GM23338 (cell line): ENCODE measurements around the gene IL36A. TPM values are rescaled to one million over a fixed set of nuclear protein-coding genes. Genes with fewer than 3 reads are reported as not detected.

Source experiments
- ATAC-seq: fragments of 200-7000 bp; cut with Tn5 transposase; 3 replicates; pipeline ENCODE4 v1.9.1; 2020
- DNase-seq: peaks from one replicate; pipeline ENCODE4 v3.0.0-alpha.2; 2015; ENCODE audit warnings: low spot score
- H2AFZ ChIP-seq: fragments of 200-600 bp; sonication (generic); 2 replicates; pipeline ENCODE4 v1.8.0; 2016; ENCODE audit warnings: antibody characterized with exemption, mild to moderate bottlenecking, moderate library complexity
- H3F3A ChIP-seq: fragments of 200-600 bp; sonication (generic); replicated peaks from 2 replicates; pipeline ENCODE4 v1.8.0; 2017; ENCODE audit warnings: antibody characterized with exemption, mixed run types, low read depth
- H3K27ac ChIP-seq: fragments of 200-600 bp; sonication (generic); 2 replicates; pipeline ENCODE4 v1.6.1; 2016; ENCODE audit warnings: low read depth
- H3K27me3 ChIP-seq: fragments of 200-600 bp; sonication (generic); 2 replicates; pipeline ENCODE4 v1.8.0; 2016; ENCODE audit warnings: mild to moderate bottlenecking, mixed run types, moderate library complexity; ENCODE audit not compliant: insufficient read depth
- H3K36me3 ChIP-seq: fragments of 200-600 bp; sonication (generic); 2 replicates; pipeline ENCODE4 v1.8.0; 2016; ENCODE audit warnings: mild to moderate bottlenecking; ENCODE audit not compliant: insufficient read depth
- H3K4me1 ChIP-seq: fragments of 200-600 bp; sonication (generic); 2 replicates; pipeline ENCODE4 v1.8.0; 2016; ENCODE audit warnings: mild to moderate bottlenecking, moderate library complexity; ENCODE audit not compliant: insufficient read depth
- H3K4me2 ChIP-seq: fragments of 200-600 bp; sonication (generic); 2 replicates; pipeline ENCODE4 v1.7.1; 2017; ENCODE audit warnings: mixed run types
- H3K4me3 ChIP-seq: fragments of 200-600 bp; sonication (generic); 2 replicates; pipeline ENCODE4 v1.6.1; 2016; ENCODE audit warnings: mixed run types
- H3K79me2 ChIP-seq: fragments of 200-600 bp; sonication (generic); replicated peaks from 2 replicates; pipeline ENCODE4 v1.8.0; 2017; ENCODE audit warnings: mild to moderate bottlenecking; ENCODE audit not compliant: insufficient read depth
- H3K9me2 ChIP-seq: fragments of 200-600 bp; sonication (generic); 2 replicates; pipeline ENCODE4 v1.8.0; 2017; ENCODE audit not compliant: insufficient read depth
- H4K20me1 ChIP-seq: fragments of 200-600 bp; sonication (generic); replicated peaks from 2 replicates; pipeline ENCODE4 v1.8.0; 2017; ENCODE audit warnings: mild to moderate bottlenecking; ENCODE audit not compliant: insufficient read depth
- H3K27ac Mint-ChIP-seq: 2 replicates; pipeline ENCODE4 v1.8.0; 2020; ENCODE audit warnings: inconsistent platforms, mild to moderate bottlenecking, moderate library complexity, mixed read lengths
- H3K27me3 Mint-ChIP-seq: 3 replicates; pipeline ENCODE4 v1.8.0; 2022; ENCODE audit warnings: low read depth, mild to moderate bottlenecking, moderate library complexity, mixed read lengths, inconsistent platforms; ENCODE audit not compliant: insufficient read depth, poor library complexity
- H3K36me3 Mint-ChIP-seq: 3 replicates; pipeline ENCODE4 v1.8.0; 2021; ENCODE audit warnings: low read depth, mild to moderate bottlenecking, inconsistent platforms, moderate library complexity, mixed read lengths
- H3K4me1 Mint-ChIP-seq: 3 replicates; pipeline ENCODE4 v1.8.0; 2020; ENCODE audit warnings: mild to moderate bottlenecking, inconsistent platforms, mixed read lengths
- H3K4me3 Mint-ChIP-seq: 3 replicates; pipeline ENCODE4 v1.8.0; 2021; ENCODE audit warnings: moderate library complexity, mild to moderate bottlenecking, inconsistent platforms, mixed read lengths
- H3K9me3 Mint-ChIP-seq: 3 replicates; pipeline ENCODE4 v1.8.0; 2020; ENCODE audit warnings: moderate library complexity, mild to moderate bottlenecking, inconsistent platforms, mixed read lengths
- CREB1 ChIP-seq: fragments of 250-450 bp; sonication (Bioruptor Pico); IDR thresholded peaks from 2 replicates; pipeline ENCODE4 v1.5.0; 2020; ENCODE audit warnings: low read depth, mild to moderate bottlenecking, moderate library complexity
- EZH2phosphoT487 ChIP-seq: fragments of 200-600 bp; sonication (generic); IDR thresholded peaks from one replicate; pipeline ENCODE4 v1.8.1; 2018; ENCODE audit warnings: antibody characterized with exemption; ENCODE audit not compliant: unreplicated experiment
- JUNB ChIP-seq: IDR thresholded peaks from one replicate; pipeline ENCODE4 v1.6.1; 2016; ENCODE audit warnings: antibody characterized with exemption; ENCODE audit not compliant: unreplicated experiment
- NANOG ChIP-seq: IDR thresholded peaks from 2 replicates; pipeline ENCODE4 v1.6.1; 2016; ENCODE audit warnings: antibody characterized with exemption, borderline replicate concordance
- STAT1 ChIP-seq: IDR thresholded peaks from one replicate; pipeline ENCODE4 v1.6.1; 2016; ENCODE audit warnings: antibody characterized with exemption; ENCODE audit not compliant: unreplicated experiment
- ZNF331 ChIP-seq: fragments of 250-450 bp; sonication (Bioruptor Pico); IDR thresholded peaks from 2 replicates; pipeline ENCODE4 v1.5.0; 2020; ENCODE audit warnings: low read depth, mild to moderate bottlenecking, moderate library complexity
- polyA plus RNA-seq: library from polyadenylated mRNA; unstranded; fragments of >200 nt; fragmentation: Nextera tagmentation; extraction: Ambion mirVana; gene quantifications from 2 replicates; pipeline ENCODE4 v1.2.1, GENCODE V29; 2016
- total RNA-seq: library from RNA; depleted of rRNA; stranded (reverse); fragments of >200 nt; shearing (Covaris generic); gene quantifications from 2 replicates; pipeline ENCODE4 v1.2.3, GENCODE V29; 2014
- TF ChIP-seq, protein P1 (sequence below): IDR thresholded peaks from one replicate; pipeline ENCODE4 v1.6.1; 2018; ENCODE audit warnings: antibody characterized with exemption; ENCODE audit not compliant: unreplicated experiment
- TF ChIP-seq, protein P2 (sequence below), 2 experiments: fragments of 200-600 bp in 1 of 2; sonication (generic) in 1 of 2; conservative IDR thresholded peaks; 2 replicates each; pipeline versions ENCODE4 v1.5.1 to v1.6.1; 2016 to 2017; ENCODE audit warnings: antibody characterized with exemption in 2 of 2, low read depth in 2 of 2, mild to moderate bottlenecking in 2 of 2, moderate library complexity in 1 of 2
- TF ChIP-seq, protein P3 (sequence below): fragments of 250-450 bp; sonication (Bioruptor Pico); IDR thresholded peaks from 2 replicates; pipeline ENCODE4 v1.5.0; 2020; ENCODE audit warnings: mild to moderate bottlenecking, moderate library complexity

Gene IL36A
- total and polyA plus RNA-seq, 2 experiments from 2014 or later: not detected

DNA sequence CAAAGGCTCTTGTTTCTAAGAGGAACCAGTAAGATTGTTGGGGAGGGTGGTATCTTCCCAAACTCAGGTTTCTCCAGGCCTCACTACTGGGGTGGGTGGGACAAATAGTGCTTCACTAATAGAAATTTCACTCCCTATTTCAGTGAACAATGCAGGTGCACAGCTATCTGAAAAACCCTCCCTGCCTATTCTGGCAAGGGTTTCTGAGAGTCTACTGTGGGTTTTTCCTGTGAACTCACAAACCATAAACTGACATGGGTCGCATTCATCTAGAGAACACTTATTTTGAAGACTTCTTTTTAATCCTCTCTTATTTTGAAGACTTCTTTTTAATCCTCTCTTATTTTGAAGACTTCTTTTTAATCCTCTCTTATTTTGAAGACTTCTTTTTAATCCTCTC is 4.4 kb downstream of the IL36A start (continued):
- TF ChIP-seq, protein P1, sequence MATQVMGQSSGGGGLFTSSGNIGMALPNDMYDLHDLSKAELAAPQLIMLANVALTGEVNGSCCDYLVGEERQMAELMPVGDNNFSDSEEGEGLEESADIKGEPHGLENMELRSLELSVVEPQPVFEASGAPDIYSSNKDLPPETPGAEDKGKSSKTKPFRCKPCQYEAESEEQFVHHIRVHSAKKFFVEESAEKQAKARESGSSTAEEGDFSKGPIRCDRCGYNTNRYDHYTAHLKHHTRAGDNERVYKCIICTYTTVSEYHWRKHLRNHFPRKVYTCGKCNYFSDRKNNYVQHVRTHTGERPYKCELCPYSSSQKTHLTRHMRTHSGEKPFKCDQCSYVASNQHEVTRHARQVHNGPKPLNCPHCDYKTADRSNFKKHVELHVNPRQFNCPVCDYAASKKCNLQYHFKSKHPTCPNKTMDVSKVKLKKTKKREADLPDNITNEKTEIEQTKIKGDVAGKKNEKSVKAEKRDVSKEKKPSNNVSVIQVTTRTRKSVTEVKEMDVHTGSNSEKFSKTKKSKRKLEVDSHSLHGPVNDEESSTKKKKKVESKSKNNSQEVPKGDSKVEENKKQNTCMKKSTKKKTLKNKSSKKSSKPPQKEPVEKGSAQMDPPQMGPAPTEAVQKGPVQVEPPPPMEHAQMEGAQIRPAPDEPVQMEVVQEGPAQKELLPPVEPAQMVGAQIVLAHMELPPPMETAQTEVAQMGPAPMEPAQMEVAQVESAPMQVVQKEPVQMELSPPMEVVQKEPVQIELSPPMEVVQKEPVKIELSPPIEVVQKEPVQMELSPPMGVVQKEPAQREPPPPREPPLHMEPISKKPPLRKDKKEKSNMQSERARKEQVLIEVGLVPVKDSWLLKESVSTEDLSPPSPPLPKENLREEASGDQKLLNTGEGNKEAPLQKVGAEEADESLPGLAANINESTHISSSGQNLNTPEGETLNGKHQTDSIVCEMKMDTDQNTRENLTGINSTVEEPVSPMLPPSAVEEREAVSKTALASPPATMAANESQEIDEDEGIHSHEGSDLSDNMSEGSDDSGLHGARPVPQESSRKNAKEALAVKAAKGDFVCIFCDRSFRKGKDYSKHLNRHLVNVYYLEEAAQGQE: no peak
- TF ChIP-seq CREB1 (CRISPR knock-in tag) (no peak), JUNB (no peak)

DNA sequence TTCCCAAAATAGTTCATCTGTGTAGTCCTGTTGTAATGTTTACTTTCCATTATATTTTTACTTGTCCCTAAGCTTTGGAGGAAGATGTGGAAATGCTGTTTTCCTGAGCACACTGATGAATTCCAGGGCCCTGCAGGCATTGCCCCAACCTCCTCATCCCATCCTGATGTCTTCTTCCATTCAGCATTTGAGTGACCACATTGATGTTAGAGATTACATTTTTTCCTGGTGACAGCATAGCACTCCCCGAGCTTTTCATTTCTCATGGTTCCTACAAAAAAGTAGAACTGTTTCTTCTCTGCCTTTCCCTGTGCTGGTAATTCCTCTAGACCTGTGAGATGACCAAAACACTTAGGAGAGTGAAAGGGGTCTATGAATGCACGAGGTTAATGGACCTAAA is 4.8 kb downstream of the IL36A start:
- H3K4me3 ChIP-seq: no peak overlapping the region
- Mint-ChIP-seq H3K9me3 (no peaks in the 10 kb centered on the region; the same call in 2 of the 3 replicates), H3K27me3 (peaks cover 4% of the 10 kb centered on the region), H3K4me3 (no peak overlapping the region), H3K4me1 (no peaks in the 10 kb centered on the region), H3K36me3 (no peaks in the 10 kb centered on the region), H3K27ac (no peak overlapping the region)
- H3K4me1 ChIP-seq: no peaks in the 10 kb centered on the region
- no peak overlapping the region for H3K27ac ChIP-seq
- no peaks in the 10 kb centered on the region for H4K20me1 ChIP-seq
- H3K79me2 ChIP-seq: no peaks in the 10 kb centered on the region
- H3K9me2 ChIP-seq: 0 out of 2 replicates have a peak, but pooled peaks cover 4% of the 10 kb centered on the region
- no peak for DNase-seq
- no peaks in the 10 kb centered on the region for H3K27me3 ChIP-seq
- H2AFZ ChIP-seq: no peak overlapping the region
- H3F3A ChIP-seq: no peaks in the 10 kb centered on the region
- H3K36me3 ChIP-seq: no peaks in the 10 kb centered on the region
- no peak overlapping the region for H3K4me2 ChIP-seq
- no peak for ATAC-seq
- no peak for TF ChIP-seq ZNF331
- TF ChIP-seq, protein P2, sequence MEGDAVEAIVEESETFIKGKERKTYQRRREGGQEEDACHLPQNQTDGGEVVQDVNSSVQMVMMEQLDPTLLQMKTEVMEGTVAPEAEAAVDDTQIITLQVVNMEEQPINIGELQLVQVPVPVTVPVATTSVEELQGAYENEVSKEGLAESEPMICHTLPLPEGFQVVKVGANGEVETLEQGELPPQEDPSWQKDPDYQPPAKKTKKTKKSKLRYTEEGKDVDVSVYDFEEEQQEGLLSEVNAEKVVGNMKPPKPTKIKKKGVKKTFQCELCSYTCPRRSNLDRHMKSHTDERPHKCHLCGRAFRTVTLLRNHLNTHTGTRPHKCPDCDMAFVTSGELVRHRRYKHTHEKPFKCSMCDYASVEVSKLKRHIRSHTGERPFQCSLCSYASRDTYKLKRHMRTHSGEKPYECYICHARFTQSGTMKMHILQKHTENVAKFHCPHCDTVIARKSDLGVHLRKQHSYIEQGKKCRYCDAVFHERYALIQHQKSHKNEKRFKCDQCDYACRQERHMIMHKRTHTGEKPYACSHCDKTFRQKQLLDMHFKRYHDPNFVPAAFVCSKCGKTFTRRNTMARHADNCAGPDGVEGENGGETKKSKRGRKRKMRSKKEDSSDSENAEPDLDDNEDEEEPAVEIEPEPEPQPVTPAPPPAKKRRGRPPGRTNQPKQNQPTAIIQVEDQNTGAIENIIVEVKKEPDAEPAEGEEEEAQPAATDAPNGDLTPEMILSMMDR (conservative IDR thresholded peaks at IDR 0.05; ENCODE audit: low read depth in 2 of 2): no peak
- no peak for TF ChIP-seq CREB1 (CRISPR knock-in tag)
- no peak for TF ChIP-seq EZH2phosphoT487
- TF ChIP-seq, protein P1: no peak
- TF ChIP-seq JUNB: no peak
- TF ChIP-seq STAT1: no peak
- TF ChIP-seq, protein P3, sequence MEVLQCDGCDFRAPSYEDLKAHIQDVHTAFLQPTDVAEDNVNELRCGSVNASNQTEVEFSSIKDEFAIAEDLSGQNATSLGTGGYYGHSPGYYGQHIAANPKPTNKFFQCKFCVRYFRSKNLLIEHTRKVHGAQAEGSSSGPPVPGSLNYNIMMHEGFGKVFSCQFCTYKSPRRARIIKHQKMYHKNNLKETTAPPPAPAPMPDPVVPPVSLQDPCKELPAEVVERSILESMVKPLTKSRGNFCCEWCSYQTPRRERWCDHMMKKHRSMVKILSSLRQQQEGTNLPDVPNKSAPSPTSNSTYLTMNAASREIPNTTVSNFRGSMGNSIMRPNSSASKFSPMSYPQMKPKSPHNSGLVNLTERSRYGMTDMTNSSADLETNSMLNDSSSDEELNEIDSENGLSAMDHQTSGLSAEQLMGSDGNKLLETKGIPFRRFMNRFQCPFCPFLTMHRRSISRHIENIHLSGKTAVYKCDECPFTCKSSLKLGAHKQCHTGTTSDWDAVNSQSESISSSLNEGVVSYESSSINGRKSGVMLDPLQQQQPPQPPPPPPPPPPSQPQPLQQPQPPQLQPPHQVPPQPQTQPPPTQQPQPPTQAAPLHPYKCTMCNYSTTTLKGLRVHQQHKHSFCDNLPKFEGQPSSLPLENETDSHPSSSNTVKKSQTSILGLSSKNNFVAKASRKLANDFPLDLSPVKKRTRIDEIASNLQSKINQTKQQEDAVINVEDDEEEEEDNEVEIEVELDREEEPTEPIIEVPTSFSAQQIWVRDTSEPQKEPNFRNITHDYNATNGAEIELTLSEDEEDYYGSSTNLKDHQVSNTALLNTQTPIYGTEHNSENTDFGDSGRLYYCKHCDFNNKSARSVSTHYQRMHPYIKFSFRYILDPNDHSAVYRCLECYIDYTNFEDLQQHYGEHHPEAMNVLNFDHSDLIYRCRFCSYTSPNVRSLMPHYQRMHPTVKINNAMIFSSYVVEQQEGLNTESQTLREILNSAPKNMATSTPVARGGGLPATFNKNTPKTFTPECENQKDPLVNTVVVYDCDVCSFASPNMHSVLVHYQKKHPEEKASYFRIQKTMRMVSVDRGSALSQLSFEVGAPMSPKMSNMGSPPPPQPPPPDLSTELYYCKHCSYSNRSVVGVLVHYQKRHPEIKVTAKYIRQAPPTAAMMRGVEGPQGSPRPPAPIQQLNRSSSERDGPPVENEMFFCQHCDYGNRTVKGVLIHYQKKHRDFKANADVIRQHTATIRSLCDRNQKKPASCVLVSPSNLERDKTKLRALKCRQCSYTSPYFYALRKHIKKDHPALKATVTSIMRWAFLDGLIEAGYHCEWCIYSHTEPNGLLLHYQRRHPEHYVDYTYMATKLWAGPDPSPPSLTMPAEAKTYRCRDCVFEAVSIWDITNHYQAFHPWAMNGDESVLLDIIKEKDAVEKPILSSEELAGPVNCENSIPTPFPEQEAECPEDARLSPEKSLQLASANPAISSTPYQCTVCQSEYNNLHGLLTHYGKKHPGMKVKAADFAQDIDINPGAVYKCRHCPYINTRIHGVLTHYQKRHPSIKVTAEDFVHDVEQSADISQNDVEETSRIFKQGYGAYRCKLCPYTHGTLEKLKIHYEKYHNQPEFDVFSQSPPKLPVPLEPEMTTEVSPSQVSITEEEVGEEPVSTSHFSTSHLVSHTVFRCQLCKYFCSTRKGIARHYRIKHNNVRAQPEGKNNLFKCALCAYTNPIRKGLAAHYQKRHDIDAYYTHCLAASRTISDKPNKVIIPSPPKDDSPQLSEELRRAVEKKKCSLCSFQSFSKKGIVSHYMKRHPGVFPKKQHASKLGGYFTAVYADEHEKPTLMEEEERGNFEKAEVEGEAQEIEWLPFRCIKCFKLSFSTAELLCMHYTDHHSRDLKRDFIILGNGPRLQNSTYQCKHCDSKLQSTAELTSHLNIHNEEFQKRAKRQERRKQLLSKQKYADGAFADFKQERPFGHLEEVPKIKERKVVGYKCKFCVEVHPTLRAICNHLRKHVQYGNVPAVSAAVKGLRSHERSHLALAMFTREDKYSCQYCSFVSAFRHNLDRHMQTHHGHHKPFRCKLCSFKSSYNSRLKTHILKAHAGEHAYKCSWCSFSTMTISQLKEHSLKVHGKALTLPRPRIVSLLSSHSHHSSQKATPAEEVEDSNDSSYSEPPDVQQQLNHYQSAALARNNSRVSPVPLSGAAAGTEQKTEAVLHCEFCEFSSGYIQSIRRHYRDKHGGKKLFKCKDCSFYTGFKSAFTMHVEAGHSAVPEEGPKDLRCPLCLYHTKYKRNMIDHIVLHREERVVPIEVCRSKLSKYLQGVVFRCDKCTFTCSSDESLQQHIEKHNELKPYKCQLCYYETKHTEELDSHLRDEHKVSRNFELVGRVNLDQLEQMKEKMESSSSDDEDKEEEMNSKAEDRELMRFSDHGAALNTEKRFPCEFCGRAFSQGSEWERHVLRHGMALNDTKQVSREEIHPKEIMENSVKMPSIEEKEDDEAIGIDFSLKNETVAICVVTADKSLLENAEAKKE (CRISPR knock-in tag): no peak
- TF ChIP-seq NANOG: no peak
